Loucy (cell line): Measurements from ENCODE around the gene MYH6.

Experiments used
- H2AFZ ChIP-seq: fragments of 200-600 bp; sonication (generic); 2 replicates; pipeline ENCODE4 v1.6.0; 2016; ENCODE audit warnings: antibody characterized with exemption, mild to moderate bottlenecking, low read length, moderate library complexity
- H3F3A ChIP-seq: fragments of 200-600 bp; 2 replicates; pipeline ENCODE4 v1.6.0; 2016; ENCODE audit warnings: antibody characterized with exemption, low read depth, mild to moderate bottlenecking
- H3K27me3 ChIP-seq: fragments of 200-600 bp; sonication (generic); 2 replicates; pipeline ENCODE4 v1.6.1; 2014; ENCODE audit warnings: low read length, mild to moderate bottlenecking; ENCODE audit not compliant: insufficient read depth, poor library complexity, severe bottlenecking
- H3K36me3 ChIP-seq: fragments of 200-600 bp; sonication (generic); 2 replicates; pipeline ENCODE4 v1.6.1; 2016; ENCODE audit warnings: low read length; ENCODE audit not compliant: insufficient read depth
- H3K4me1 ChIP-seq: fragments of 200-600 bp; sonication (generic); 2 replicates; pipeline ENCODE4 v1.5.1; 2014; ENCODE audit warnings: low read length, mild to moderate bottlenecking; ENCODE audit not compliant: insufficient read depth, poor library complexity, severe bottlenecking
- H3K4me2 ChIP-seq: fragments of 200-600 bp; sonication (generic); 2 replicates; pipeline ENCODE4 v1.6.0; 2014; ENCODE audit warnings: antibody characterized with exemption, low read length, low read depth, mild to moderate bottlenecking; ENCODE audit not compliant: poor library complexity, severe bottlenecking
- H3K4me3 ChIP-seq: fragments of 200-600 bp; sonication (generic); 2 replicates; pipeline ENCODE4 v1.5.1; 2014; ENCODE audit warnings: low read length, mild to moderate bottlenecking, mixed read lengths; ENCODE audit not compliant: poor library complexity, severe bottlenecking
- H3K79me2 ChIP-seq: fragments of 200-600 bp; sonication (generic); 2 replicates; pipeline ENCODE4 v1.6.1; 2014; ENCODE audit warnings: low read length; ENCODE audit not compliant: insufficient read depth
- H3K9ac ChIP-seq: fragments of 200-600 bp; sonication (generic); 2 replicates; pipeline ENCODE4 v1.6.0; 2014; ENCODE audit warnings: mild to moderate bottlenecking, low read depth, low read length, moderate library complexity; ENCODE audit not compliant: poor library complexity, severe bottlenecking
- H3K9me2 ChIP-seq: fragments of 200-600 bp; sonication (generic); replicated peaks from 2 replicates; pipeline ENCODE4 v1.6.1; 2016; ENCODE audit warnings: low read depth, low read length, mixed read lengths
- H3K9me3 ChIP-seq: fragments of 200-600 bp; sonication (generic); 2 replicates; pipeline ENCODE4 v1.6.1; 2014; ENCODE audit warnings: mild to moderate bottlenecking, antibody characterized with exemption, low read length, low read depth; ENCODE audit not compliant: insufficient read depth
- H4K20me1 ChIP-seq: fragments of 200-600 bp; sonication (generic); 2 replicates; pipeline ENCODE4 v1.6.0; 2014; ENCODE audit warnings: antibody characterized with exemption, low read length, mild to moderate bottlenecking; ENCODE audit not compliant: insufficient read depth, poor library complexity, severe bottlenecking
- CTCF ChIP-seq: fragments of 200-600 bp; sonication (generic); conservative IDR thresholded peaks from 2 replicates; pipeline ENCODE4 v1.5.1; 2014; ENCODE audit warnings: mild to moderate bottlenecking, antibody characterized with exemption, low read length
- EZH2phosphoT487 ChIP-seq: fragments of 200-600 bp; IDR thresholded peaks from 2 replicates; pipeline ENCODE4 v1.6.1; 2018; ENCODE audit warnings: antibody characterized with exemption, mild to moderate bottlenecking, moderate library complexity, borderline replicate concordance

The MYH6 gene

GRCh38 chr14:23409475-23409874 lies 1.4 kb upstream of the MYH6 start:
- Histone ChIP-seq H3F3A (no peaks in the 10 kb centered on the region), H4K20me1 (no peaks in the 10 kb centered on the region), H3K36me3 (no peaks in the 10 kb centered on the region), H3K4me3 (no peak overlapping the region), H3K9me2 (no peaks in the 10 kb centered on the region), H3K27me3 (no peaks in the 10 kb centered on the region), H3K4me2 (no peak overlapping the region), H3K79me2 (no peaks in the 10 kb centered on the region), H3K9ac (no peak overlapping the region), H3K4me1 (no peaks in the 10 kb centered on the region), H3K9me3 (no peaks in the 10 kb centered on the region), H2AFZ (no peak overlapping the region)
- TF ChIP-seq CTCF = no peak
- TF ChIP-seq EZH2phosphoT487 = no peak

- Histone ChIP-seq H3K4me3 (no peak overlapping the region), H3K36me3 (no peaks in the 10 kb centered on the region), H3K9ac (no peak overlapping the region), H2AFZ (no peak overlapping the region), H3K9me2 (no peaks in the 10 kb centered on the region), H3F3A (no peaks in the 10 kb centered on the region), H3K9me3 (no peaks in the 10 kb centered on the region), H4K20me1 (no peaks in the 10 kb centered on the region), H3K79me2 (no peaks in the 10 kb centered on the region), H3K4me2 (no peak overlapping the region), H3K27me3 (no peaks in the 10 kb centered on the region), H3K4me1 (no peaks in the 10 kb centered on the region)
- TF ChIP-seq CTCF (no peak), EZH2phosphoT487 (no peak)
These were observed 196 bp upstream of the MYH6 start for GRCh38 chr14:23408307-23408630.

GRCh38 chr14:23406725-23407355 lies 1.2 kb downstream of the MYH6 start:
- H3K27me3 ChIP-seq = no peaks in the 10 kb centered on the region
- TF ChIP-seq CTCF (no peak), EZH2phosphoT487 (no peak)

More at GRCh38 chr14:23406725-23407355, 1.2 kb downstream of the MYH6 start:
- H3K36me3 ChIP-seq = no peaks in the 10 kb centered on the region
- H3K4me2 ChIP-seq = no peak overlapping the region
- H3K9me2 ChIP-seq = no peaks in the 10 kb centered on the region
- H4K20me1 ChIP-seq = no peaks in the 10 kb centered on the region
- no peak overlapping the region for H3K4me3 ChIP-seq
- H2AFZ ChIP-seq = no peak overlapping the region
- no peak overlapping the region for H3K9ac ChIP-seq
- H3K9me3 ChIP-seq = no peaks in the 10 kb centered on the region
- H3F3A ChIP-seq = no peaks in the 10 kb centered on the region
- H3K4me1 ChIP-seq = no peaks in the 10 kb centered on the region
- no peaks in the 10 kb centered on the region for H3K79me2 ChIP-seq
